HG03558 (cell line): ENCODE measurements around the gene PDXDC1.
"Not testable (repeated sequence)": the region's sequence is repeated elsewhere in the genome, so short reads cannot be mapped to it uniquely, and the experiment has no call there.

Experiments used
- ATAC-seq: cut with Tn5 transposase; IDR thresholded peaks from one replicate; pipeline ENCODE4 v1.9.1; 2021; ENCODE audit warnings: moderate number of reproducible peaks; ENCODE audit not compliant: unreplicated experiment; ENCODE audit errors: extremely low read depth

The PDXDC1 gene

GRCh38 chr16:15100372-15100987, 125.7 kb downstream of the PDXDC1 start:
- ATAC-seq, result not testable (repeated sequence)

DNA sequence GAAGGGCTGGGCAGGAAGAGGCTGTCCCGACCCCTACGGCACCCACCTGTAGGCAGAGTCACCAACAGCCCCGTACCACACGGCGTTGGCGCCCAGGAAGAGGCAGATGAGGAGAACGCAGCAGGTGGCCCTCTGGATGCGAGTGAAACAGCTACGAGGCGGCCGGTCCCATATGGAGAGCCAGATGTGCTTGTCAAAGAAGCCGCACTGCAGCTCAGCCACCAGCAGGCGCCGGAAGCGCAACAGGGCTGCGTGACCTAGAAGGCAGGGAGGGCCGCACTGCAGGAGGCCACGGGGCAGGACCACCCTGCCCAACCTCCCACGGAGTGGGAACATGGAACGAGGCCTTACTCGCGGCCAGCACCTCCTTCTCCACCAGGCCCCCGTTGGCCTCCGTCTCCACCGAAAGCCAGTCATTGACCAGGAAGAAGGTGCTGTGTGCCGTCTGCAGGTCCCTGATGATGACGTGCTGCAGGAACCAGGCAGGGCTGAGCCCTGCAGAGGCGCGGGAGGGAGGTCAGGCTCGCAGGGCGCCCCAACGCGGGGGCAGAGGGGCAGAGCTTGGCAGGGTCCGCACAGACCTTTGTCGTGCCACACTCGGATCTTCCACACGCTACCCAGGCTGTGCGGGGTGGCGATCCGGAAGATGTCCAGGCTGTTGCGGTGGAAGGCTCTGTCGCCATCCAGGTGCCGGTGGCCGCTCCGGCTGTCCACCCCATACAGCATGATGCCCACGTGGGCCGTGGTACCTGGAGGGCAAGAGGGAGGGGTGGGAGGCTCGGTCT, 153.0 kb downstream of the PDXDC1 start:
- not testable (repeated sequence) for ATAC-seq

DNA sequence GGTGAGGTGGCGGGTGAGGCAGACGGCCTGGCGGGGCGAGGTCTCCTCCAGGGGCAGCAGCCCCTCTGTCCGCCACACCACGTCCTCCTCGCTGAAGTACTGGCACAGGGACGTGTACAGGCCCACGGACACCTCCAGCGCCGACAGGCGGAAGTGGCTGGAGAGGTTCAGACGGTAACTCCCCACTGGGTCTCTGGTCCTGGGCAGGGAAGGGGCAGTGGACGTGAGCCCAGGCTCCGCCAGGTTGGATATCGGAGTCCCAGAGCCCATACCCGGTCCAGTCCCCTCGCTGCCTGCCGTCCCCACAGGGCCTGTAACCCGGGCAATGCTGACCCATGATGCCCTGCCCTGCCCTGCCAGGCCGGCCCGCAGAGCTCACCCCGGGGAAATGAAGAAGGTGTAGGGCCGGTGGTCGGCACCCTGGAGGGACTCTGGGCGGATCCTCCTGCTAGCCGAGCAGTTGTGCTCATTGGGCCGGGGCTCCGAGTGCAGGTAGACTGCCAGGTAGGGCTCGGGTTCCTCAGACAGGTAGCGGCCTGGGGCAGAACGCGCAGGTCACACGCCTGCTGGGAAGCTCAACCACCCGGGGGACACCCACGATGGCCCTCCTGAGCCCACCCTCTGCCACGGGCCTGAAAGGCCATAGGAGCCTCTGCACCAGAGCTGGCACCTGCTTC, 155.6 kb downstream of the PDXDC1 start:
- ATAC-seq, result not testable (repeated sequence)

DNA sequence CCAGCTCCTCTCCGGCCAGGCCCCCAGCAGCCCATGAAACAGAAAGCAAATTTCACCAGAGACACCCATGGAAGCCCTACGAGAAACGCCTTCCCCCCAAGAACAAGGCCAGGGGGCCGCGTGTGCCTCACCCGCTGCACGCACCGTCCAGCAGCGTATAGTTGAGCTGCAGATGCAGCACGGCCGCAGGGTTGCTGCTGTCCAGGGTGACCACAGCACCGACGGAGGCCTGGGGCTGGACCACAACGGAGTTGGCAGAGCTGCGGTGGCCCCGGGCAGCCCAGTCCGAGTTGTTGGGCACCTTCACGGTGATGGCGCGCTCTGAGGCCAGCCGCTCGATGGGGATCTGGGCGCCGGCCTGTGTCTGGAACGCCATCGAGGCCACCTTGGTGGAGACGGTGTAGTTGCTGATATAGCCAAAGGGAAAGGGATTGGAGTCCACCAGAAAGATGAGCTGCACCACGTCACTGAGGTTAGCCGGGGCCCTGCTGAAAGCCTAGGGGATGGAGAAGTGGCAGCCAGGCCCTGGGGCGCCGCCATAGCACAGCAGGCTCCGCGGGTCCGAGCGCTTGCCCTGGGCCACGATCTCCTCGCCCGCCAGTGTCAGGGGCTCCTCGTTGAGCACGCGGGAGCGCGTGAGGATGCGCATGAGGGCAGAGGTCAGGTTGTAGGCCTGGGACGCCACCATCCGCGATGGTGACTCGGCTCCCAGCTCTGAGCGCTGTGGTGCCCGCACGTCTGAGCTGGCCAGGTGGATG, 156.3 kb downstream of the PDXDC1 start:
- ATAC-seq, result not testable (repeated sequence)

- ATAC-seq, result not testable (repeated sequence)
Observed at GRCh38 chr16:15132719-15133428, 158.0 kb downstream of the PDXDC1 start.

- ATAC-seq, result not testable (repeated sequence)
Observed at GRCh38 chr16:15133554-15133953, 158.7 kb downstream of the PDXDC1 start.

GRCh38 chr16:15134752-15135482, 160.1 kb downstream of the PDXDC1 start:
- not testable (repeated sequence) for ATAC-seq

- not testable (repeated sequence) for ATAC-seq
Observed at GRCh38 chr16:15135483-15136360, 160.9 kb downstream of the PDXDC1 start.

DNA sequence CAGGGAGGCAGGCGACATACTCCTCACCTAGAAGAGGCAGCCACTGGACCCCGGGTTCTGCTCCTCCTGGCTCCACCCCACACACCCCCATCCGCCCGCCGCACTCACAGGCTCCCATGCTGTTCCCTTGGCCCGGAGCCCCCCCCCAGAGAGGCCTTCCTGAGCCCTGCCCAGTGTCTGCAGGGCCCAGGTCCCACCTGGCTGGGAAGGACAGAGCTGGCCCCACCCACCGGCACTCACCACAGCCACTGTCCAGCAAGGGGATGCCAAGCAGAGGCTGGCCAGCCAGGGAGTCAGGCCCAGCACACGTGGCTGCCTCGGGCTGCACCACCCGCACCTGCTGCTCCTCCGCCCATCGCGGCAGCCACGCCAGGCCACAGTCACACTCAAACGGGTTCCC, 162.7 kb downstream of the PDXDC1 start:
- not testable (repeated sequence) for ATAC-seq

DNA sequence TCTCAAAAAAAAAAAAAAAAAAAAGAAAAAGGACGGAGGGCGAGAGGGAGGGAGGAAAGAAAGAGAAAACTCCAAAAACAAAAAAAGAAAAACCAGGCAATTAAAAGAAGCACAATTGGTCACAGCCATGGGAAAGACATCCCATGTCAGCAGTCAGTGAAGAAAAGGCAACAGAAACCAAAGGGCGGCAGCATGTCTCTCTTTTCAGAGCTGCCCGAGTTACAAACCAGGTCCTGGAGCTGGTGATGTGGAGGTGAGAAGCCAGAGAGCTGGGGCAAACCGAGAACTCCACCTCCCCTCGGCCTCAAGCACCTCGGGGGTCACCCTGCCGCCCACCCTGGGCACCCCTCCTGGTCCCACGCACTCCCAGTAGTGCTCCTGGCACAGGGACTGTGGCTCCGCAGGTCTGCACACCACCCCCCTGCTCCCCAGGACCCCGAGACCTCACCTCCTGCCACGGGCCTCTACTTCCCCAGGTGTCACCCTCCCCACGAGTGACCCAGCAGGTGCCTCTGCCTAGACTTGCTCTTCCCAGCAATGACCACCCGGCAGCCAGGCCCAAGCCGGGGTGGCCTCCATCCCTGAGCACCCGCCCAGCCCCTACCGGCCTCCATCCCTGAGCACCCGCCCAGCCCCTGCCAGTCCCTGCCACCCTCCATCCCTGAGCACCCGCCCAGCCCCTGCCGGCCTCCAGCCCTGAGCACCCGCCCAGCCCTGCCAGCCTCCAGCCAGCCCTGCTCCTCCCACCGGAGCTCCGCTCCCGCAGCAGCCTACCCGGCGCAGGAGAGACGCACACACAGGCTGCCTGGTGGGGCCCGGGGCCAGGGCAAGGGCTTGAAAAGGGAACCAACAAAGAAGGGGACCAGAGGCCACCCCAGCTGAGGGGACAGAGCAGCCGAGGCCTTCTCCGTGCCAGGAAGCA, 165.9 kb downstream of the PDXDC1 start:
- ATAC-seq, result not testable (repeated sequence)

- no peak for ATAC-seq
Observed at GRCh38 chr16:15141586-15141985, 166.8 kb downstream of the PDXDC1 start.

- not testable (repeated sequence) for ATAC-seq
Observed at GRCh38 chr16:15142107-15142890, 167.5 kb downstream of the PDXDC1 start.

DNA sequence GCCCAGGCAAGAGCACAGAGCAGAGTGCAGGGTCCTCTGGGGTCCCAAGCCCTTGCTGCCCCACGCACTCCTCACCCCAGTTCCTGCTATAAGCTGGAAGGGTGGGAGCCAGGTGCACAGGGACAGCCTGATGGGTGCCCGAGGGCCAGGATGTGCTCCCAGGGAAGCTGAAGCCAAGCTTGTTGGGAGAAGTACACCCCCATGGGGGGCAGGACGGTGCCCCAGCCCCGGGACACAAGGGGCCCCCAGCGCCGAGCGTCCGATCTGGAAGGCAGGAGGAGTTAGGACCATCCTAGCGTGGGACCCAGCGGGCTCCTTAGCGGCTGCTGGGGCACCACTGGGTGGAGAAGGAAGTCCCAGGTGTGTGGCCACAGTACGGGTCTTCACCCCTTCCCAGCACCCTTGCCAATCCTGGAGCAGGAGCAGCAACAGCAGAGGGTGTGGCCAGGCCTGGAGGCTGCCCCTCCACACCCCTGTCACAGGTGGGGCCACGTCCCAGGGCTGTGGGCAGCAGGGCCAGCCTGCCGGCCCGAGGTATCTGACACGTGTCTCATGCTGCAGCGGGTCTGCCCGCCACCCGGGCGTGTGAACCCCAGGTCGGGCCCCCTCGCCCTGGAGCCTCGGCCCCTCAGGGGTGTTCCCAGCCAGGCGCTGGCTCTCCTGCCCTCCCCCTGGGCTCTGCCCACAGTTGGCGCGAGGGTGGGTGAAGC, 168.2 kb downstream of the PDXDC1 start:
- ATAC-seq, result not testable (repeated sequence)

- ATAC-seq, result not testable (repeated sequence)
Observed at GRCh38 chr16:15143601-15144091, 168.8 kb downstream of the PDXDC1 start.

DNA sequence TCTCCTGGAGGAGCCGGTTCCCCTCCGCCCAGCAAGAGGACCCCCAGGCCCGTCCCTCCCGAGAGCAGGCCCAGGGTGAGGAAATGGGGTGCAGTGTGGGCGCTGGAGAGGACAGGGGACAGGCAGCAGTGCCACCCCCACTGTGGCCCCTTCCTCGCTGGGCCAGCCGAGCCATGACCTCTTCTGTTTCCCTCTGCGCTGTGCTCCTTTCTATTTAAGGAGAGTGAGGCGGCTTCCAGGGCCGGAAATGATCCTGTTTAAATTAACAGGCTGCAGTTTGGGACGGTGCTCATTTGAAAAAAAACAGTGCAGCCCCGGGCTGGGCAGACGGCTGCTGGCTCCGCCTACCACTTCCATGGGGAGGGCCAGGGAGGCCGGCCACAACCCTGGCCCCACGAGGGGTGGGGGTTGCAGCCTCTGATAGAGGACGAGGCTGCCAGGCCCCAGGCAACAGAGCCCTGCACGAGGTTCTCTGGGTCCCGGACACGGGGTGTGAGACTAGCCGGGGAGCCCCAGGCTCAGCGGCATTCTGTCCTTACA, 169.3 kb downstream of the PDXDC1 start:
- not testable (repeated sequence) for ATAC-seq
